Measurements from ENCODE around the gene IFRD2. TPM values are rescaled to one million over a fixed set of nuclear protein-coding genes. Genes with fewer than 3 reads are reported as not detected.
A peak's percentile ranks its signal among the peaks of the same experiment; 100 is the strongest.

IFRD2 gene
- total RNA-seq, 3 donors from 2014 or later: 50.4 to 82.3 (median 72.7) TPM

DNA sequence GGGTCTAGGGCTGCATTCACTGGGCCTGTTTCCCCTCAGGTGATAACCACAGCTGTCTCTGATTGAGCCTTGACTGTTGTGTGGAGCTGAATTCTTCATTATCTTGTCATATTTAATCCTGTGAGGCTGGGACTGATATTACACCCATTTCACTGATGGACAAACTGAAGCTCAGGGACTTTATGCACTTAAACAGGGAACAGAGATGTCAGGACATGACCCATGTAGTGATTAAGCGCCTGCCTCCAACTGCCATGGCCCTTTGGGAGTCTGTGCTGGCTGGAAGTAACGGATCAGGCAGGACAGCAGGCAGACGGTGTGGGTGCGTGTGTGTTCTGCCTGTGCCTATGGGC lies 48.7 kb downstream of the IFRD2 start:
- no peaks in the 10 kb centered on the region for H3K9me3 ChIP-seq
- H3K4me1 ChIP-seq: peaks cover 35 to 56% of the 10 kb centered on the region in 2 donors
- no peaks in the 10 kb centered on the region for H3K27me3 ChIP-seq
- H3K27ac ChIP-seq: peak overlapping the region; percentile 78 to 93
- no peak for DNase-seq (ENCODE audit: low spot score in 2 of 2)
- no peak for TF ChIP-seq POLR2A (IDR thresholded peaks at IDR 0.05)
- TF ChIP-seq, protein P1, sequence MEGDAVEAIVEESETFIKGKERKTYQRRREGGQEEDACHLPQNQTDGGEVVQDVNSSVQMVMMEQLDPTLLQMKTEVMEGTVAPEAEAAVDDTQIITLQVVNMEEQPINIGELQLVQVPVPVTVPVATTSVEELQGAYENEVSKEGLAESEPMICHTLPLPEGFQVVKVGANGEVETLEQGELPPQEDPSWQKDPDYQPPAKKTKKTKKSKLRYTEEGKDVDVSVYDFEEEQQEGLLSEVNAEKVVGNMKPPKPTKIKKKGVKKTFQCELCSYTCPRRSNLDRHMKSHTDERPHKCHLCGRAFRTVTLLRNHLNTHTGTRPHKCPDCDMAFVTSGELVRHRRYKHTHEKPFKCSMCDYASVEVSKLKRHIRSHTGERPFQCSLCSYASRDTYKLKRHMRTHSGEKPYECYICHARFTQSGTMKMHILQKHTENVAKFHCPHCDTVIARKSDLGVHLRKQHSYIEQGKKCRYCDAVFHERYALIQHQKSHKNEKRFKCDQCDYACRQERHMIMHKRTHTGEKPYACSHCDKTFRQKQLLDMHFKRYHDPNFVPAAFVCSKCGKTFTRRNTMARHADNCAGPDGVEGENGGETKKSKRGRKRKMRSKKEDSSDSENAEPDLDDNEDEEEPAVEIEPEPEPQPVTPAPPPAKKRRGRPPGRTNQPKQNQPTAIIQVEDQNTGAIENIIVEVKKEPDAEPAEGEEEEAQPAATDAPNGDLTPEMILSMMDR (IDR thresholded peaks at IDR 0.05): no peak
- TF ChIP-seq POLR2AphosphoS5 (IDR thresholded peaks at IDR 0.05): no peak
- peak overlapping the region in 2 of 3 donors; percentile 7 to 43 for H3K4me3 ChIP-seq
- H3K36me3 ChIP-seq: no peaks in the 10 kb centered on the region
- intact Hi-C loops (cut with DNase I; ENCODE audit: low total_unique reads): no loop called here

DNA sequence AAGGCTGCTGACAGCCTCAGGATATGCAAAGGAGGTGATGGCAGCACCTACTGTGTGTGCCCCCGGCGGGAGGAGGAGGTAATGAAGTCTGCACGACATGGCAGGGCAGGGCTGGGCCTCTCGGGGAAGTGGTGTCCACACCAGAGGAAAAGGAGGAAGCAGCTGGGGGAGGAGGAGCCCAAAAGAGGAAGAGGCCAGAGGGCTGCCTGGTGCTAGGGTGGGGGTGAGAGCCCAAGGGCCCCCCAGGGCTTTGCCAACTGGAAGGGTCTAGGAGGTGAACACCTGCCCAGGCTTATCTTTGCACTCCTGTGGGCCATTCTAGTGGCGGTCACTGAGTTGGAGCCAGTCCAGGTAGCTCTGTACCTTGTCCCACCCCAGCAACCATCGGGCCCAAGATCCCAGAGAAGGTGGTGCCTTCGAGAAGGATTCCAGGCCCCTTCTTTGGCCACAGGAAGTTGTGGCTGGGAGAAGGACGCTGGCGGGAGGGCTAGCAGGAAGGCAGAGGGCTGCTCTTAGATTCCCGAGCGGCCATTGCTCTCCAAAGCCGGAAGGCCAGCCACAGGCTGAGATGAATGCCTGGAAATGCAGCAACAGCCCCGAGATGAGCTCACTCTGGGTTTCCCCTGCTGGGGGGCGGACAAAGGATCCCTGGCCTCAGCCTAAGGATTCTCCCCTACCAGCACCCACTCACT lies 49.2 kb downstream of the IFRD2 start:
- no peak for TF ChIP-seq POLR2A (IDR thresholded peaks at IDR 0.05)
- TF ChIP-seq POLR2AphosphoS5 (IDR thresholded peaks at IDR 0.05): no peak
- TF ChIP-seq, protein P1 (IDR thresholded peaks at IDR 0.05): no peak
- DNase-seq (ENCODE audit: low spot score in 2 of 2): no peak
- no peaks in the 10 kb centered on the region for H3K9me3 ChIP-seq
- H3K4me1 ChIP-seq: peaks cover 40 to 58% of the 10 kb centered on the region in 2 donors
- peak overlapping the region; percentile 78 to 93 for H3K27ac ChIP-seq
- H3K27me3 ChIP-seq: no peaks in the 10 kb centered on the region
- intact Hi-C loops (cut with DNase I; ENCODE audit: low total_unique reads): no loop called here
- H3K4me3 ChIP-seq: peak overlapping the region in 2 of 3 donors; percentile 7 to 43
- no peaks in the 10 kb centered on the region for H3K36me3 ChIP-seq

DNA sequence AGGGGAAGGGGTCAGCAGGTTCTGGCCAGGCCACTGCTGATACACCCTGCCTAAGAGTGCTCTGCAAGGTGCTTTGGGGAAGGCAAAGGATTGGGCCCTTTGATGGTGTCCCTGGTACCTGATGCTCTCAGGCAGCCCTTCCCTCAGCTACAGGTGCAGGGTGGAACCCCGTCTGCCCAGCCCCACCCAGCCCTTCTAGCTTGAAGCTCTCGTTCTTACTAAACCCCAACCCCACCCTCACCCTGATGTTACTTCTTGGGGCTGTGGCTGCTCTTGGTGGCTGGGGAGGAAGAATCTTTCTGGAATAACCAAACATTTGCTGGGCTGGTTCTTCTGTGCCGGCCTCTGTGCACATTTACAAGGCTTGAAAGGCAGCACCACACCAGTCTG lies 49.9 kb downstream of the IFRD2 start:
- Histone ChIP-seq H3K27me3 (no peaks in the 10 kb centered on the region), H3K9me3 (no peaks in the 10 kb centered on the region), H3K4me3 (peak overlapping the region in 1 of 3 donors; percentile 43), H3K4me1 (peaks cover 37 to 57% of the 10 kb centered on the region in 2 donors), H3K36me3 (no peaks in the 10 kb centered on the region), H3K27ac (peak overlapping the region; percentile 78 to 93)
- intact Hi-C loops (cut with DNase I; ENCODE audit: low total_unique reads): no loop called here
- no peak for DNase-seq (ENCODE audit: low spot score in 2 of 2)
- TF ChIP-seq POLR2AphosphoS5 (IDR thresholded peaks at IDR 0.05) (no peak), POLR2A (IDR thresholded peaks at IDR 0.05) (no peak)
- TF ChIP-seq, protein P1 (IDR thresholded peaks at IDR 0.05): no peak

DNA sequence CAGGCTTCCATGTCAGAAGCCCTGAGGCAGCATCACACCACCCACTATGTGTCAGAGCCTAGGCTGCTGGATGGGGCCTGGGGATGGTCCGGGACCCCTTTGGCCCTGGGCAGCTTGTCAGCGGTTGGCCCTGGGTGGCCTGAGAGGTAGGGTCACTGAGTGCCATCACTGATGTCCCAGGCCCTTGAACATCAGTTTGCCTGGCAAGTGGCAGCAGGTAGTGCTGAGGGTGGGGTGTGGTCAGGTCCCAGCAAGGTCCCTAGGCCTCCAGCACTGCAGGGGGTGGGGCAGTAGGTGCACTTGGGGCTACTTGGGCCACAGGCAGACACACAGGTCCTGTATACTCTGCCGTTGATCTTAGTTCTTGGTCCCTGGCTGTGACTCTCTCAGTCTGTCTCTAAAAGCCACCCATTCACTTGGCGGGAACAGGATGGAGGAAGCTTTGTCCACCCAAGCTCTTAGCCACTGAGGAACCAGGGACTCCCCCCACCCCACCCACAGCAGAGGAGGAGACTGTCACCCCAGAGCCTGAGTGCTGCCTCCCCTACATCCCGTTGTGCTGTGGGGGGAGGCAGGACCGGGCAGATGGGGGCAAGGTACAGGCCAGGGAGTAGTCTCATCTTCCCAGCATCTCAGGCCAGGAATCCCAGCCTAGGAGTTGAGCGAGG lies 50.4 kb downstream of the IFRD2 start:
- intact Hi-C loops (cut with DNase I; ENCODE audit: low total_unique reads): no loop called here
- no peaks in the 10 kb centered on the region for H3K36me3 ChIP-seq
- TF ChIP-seq POLR2A (IDR thresholded peaks at IDR 0.05): no peak
- TF ChIP-seq, protein P1 (IDR thresholded peaks at IDR 0.05): no peak
- TF ChIP-seq POLR2AphosphoS5 (IDR thresholded peaks at IDR 0.05): no peak
- no peak for DNase-seq (ENCODE audit: low spot score in 2 of 2)
- H3K27me3 ChIP-seq: no peaks in the 10 kb centered on the region
- H3K9me3 ChIP-seq: no peaks in the 10 kb centered on the region
- peak overlapping the region in 1 of 3 donors; percentile 11 for H3K4me3 ChIP-seq
- H3K27ac ChIP-seq: peak overlapping the region; percentile 78 to 93
- peaks cover 33 to 51% of the 10 kb centered on the region in 2 donors for H3K4me1 ChIP-seq

DNA sequence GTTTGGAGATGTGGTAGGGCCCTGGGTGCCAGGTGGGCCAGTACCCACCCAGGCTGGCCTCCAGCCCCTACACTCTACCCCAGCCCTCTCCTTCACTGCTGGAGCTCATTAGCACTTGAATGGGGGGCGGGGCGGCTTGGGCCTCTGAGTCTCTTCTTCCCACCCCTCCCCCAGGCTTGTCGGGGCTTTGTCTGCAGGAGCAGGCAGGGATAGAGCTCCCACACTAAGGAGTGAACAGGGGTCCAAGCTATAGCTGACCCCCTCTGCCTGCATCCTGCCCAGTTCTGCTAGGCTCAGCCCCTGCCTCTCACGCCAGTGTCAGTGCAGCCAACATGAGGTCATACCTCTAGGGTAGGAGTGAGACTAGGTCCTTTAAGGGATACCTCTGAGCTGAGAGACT lies 51.1 kb downstream of the IFRD2 start:
- TF ChIP-seq, protein P1 (IDR thresholded peaks at IDR 0.05): no peak
- TF ChIP-seq POLR2A (IDR thresholded peaks at IDR 0.05) (no peak), POLR2AphosphoS5 (IDR thresholded peaks at IDR 0.05) (no peak)
- peaks cover 30 to 46% of the 10 kb centered on the region in 2 donors for H3K4me1 ChIP-seq
- peak overlapping the region in 1 of 3 donors; percentile 11 for H3K4me3 ChIP-seq
- no peaks in the 10 kb centered on the region for H3K9me3 ChIP-seq
- DNase-seq (ENCODE audit: low spot score in 2 of 2): no peak
- H3K36me3 ChIP-seq: no peaks in the 10 kb centered on the region
- peak overlapping the region; percentile 91 to 93 for H3K27ac ChIP-seq
- no peaks in the 10 kb centered on the region for H3K27me3 ChIP-seq
- intact Hi-C loops (cut with DNase I; ENCODE audit: low total_unique reads): no loop called here
